Epithelial cell of prostate (primary cell): Measurements from ENCODE around the gene STX1B.

ENCODE experiments used
- DNase-seq: peaks from one replicate; pipeline ENCODE4 v3.0.0-alpha.2; 2011; ENCODE audit warnings: low read depth, low spot score
- H3K27ac ChIP-seq: fragments of 450-650 bp; 2 replicates; pipeline ENCODE4 v1.5.1; 2017; ENCODE audit warnings: mild to moderate bottlenecking

The STX1B gene

DNA sequence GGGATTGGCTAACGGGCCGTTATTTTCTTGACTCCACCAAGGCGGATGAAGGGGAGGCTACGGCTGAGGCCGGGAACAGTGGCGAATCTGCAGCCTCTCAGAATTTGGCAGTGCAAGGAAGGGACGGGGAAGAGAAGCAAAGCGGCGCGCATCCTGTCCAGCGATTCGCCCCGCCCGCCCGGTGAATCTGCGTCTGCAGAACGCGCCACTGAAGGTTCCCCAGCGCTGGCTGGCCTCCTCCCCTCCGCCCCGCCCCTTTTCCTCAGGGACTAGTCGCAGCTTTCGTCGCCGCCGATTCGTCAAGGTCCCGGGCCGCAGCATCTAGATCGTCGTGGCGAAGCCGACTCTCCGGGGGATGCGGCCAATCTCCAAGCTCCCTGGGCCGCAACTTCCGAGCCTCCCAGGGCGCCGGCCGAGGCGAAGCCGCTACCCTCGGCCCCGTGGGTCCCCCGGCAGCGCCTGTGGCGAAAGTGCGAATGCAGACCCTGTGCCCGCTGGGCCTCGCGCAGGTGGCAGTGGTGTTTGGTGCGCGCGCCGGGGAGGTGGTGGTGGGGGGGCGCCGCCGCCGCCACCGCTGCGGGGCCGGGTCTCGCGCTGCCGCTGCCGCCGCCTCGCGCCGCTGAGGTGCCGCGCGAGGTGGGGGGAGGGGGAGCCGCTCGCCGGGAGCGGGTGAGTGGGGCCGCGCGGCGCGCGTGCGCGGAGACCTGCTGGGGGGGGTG lies 52.8 kb downstream of the STX1B start, which contains the start of gene SETD1A:
Gene SETD1A, plus strand, starts transcription at position 299 of the 719 bp plus-strand sequence. CDS start 978 bp downstream, outside the sequence.
- peak; percentile 70 for DNase-seq

DNA sequence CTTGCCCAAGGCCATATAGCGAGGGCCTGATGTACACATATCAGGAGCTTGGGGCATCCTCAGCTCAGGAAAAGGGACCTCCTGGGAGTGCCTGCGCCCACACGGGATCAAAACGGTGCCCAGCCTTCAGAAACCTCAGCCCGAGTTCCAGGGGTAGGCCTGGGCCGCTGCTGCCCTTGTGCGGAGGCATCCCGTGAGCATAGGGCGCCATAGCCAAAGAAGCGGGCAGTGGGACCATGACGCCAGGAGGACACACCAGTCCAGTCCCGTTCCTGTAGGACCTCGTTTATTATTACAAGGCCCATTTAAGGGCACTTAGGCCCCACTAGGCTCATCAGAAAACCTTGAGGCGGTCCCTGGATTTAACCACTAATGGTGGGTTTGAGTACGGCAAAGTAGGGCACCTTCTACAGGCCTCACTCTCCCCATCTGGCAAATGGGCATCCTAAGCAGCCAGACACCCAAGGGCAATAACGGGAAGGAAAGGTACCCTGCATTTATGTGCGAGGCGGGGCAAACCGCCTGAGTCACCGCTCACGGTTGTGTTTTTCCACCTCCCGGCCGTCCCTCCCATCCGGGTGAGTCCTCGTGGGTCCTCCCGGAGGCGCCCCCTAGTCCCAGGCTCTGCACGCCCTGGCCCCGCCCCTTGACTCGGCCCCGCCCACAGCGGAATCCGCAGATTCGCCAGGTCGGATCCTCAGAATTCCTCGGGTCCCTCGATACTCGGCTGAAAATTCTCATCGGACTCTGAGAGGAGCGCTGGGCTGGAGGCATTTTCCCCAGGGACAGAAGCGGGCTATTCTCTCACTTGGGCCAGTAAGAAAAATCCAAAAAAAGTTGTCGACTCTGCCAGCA lies 53.6 kb downstream of the STX1B start:
- H3K27ac ChIP-seq = peak overlapping the region; percentile 91
- DNase-seq = peak; percentile 62

More for the DNA sequence above, 52.8 kb downstream of the STX1B start, which contains the start of gene SETD1A:
- H3K27ac ChIP-seq = peak within 1 kb of the TSS; percentile 91

DNA sequence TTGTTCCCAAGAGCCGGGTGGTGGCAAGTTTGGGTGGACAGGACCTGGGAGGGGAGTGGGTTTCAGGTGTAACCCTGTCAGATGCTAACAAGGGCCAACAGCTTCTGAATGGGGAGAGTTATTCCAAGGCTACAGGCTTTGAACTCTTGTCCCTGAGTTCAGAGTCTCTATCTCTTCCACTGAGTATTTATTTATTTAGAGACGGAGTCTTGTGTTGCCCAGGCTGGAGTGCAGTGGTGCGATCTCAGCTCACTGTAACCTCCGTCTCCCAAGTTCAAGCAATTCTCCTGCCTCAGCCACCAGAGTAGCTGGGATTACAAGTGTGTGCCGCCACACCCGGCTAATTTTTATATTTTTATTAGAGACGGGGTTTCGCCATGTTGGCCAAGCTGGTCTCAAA lies 55.4 kb downstream of the STX1B start:
- H3K27ac ChIP-seq = no peak overlapping the region
- DNase-seq = no peak

DNA sequence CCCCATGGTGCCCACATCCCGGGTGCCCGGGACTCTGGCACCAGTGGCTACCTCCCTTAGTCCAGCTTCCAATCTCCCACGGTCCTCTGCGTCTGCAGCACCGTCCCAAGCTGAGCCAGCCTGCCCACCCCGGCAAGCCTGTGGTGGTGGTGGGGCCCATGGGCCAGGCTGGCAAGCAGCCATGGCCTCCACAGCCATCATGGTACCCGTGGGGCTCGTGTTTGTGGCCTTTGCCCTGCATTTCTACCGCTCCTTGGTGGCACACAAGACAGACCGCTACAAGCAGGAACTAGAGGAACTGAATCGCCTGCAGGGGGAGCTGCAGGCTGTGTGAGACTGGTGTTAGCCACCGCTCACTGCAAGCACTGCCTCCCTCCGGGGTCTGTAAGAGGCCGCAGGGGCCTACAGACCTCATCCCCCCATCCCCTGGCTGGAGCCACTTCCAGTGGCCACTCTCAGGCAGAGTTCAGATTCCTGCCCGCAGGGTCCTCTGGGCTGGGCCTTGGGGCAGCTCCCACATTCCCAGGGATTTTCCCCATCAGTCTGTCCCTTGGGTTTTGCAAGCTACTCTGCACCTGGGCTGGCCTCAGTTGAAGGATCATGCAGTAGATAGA lies 56.8 kb downstream of the STX1B start:
- no peak for DNase-seq
- H3K27ac ChIP-seq = no peak overlapping the region

DNA sequence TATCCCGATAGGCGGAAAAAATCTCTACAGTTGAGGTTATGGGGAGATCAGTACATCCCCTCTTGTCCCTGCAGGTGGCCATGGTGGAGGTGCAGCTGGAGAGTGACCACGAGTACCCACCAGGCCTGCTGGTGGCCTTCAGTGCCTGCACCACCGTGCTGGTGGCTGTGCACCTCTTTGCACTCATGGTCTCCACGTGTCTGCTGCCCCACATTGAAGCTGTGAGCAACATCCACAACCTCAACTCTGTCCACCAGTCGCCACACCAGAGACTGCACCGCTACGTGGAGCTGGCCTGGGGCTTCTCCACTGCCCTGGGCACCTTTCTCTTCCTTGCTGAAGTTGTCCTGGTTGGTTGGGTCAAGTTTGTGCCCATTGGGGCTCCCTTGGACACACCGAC lies 57.3 kb downstream of the STX1B start:
- no peak overlapping the region for H3K27ac ChIP-seq
- no peak for DNase-seq

DNA sequence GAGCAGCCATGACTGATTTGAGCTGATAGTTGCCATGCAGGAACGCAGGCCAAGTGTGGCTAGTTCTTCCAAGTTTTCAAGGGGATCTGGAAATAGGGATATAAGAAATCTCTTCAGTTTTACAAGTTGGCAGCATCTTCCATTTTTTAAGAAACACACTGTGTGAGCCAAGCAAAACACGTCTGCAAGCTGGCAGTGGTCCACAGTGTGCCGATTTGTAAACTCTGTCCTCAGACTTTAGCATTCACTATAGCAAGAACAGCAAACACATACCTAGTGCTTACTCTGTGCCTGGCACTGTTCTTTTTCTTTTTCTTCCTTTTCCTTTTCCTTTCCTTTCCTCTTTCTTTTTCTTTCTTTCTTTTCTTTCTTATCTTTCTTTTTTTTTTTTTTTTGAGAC lies 58.7 kb downstream of the STX1B start:
- H3K27ac ChIP-seq = no peak overlapping the region

DNA sequence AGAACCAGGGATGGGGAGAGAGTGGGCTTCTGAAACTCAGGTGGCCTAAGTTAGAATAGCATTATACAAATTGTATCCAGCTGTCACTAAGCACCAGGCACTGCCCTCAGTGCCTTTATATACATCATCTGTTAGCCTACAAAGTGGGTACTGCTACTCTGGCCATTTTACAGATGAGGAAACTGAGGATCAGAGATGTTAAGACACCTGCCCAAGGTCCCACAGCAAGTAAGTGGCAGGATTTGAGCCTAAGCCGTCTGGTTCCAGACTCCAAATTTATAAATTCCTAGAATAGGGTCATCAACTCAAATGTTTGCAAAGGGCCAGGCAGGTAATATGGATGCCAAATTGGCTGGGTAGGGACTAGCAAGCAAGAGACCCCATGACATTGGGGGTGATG lies 59.2 kb downstream of the STX1B start:
- no peak overlapping the region for H3K27ac ChIP-seq
- DNase-seq = no peak

More for the DNA sequence above, 58.7 kb downstream of the STX1B start:
- DNase-seq = no peak

DNA sequence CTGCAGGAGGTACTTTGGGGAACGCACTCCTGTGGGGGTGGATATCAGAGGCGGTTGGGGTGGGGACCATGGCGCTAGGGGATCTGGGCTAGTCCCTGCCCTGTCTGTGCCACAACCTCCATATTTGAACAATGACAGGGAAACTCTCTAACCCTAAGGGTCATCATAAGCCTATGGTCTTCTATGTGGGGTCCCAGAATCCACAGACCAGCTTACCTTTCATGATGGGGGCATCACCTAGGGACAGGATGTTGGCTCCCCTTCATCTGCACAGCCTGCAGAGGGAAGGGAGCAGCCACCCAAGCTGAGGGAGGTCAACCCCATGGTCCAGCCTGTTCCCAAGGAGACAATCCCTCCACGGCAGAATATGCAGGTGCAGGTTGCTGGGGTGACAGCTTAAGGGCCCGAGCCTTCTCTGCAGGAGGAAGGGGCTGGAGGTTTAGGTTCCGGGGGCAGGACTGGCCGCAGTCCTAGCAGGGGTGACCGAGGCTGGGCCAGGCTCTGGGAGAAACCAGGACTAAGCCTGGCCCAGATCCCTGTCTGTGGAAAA lies 59.8 kb downstream of the STX1B start:
- no peak for DNase-seq
- peak overlapping the region; percentile 85 for H3K27ac ChIP-seq

DNA sequence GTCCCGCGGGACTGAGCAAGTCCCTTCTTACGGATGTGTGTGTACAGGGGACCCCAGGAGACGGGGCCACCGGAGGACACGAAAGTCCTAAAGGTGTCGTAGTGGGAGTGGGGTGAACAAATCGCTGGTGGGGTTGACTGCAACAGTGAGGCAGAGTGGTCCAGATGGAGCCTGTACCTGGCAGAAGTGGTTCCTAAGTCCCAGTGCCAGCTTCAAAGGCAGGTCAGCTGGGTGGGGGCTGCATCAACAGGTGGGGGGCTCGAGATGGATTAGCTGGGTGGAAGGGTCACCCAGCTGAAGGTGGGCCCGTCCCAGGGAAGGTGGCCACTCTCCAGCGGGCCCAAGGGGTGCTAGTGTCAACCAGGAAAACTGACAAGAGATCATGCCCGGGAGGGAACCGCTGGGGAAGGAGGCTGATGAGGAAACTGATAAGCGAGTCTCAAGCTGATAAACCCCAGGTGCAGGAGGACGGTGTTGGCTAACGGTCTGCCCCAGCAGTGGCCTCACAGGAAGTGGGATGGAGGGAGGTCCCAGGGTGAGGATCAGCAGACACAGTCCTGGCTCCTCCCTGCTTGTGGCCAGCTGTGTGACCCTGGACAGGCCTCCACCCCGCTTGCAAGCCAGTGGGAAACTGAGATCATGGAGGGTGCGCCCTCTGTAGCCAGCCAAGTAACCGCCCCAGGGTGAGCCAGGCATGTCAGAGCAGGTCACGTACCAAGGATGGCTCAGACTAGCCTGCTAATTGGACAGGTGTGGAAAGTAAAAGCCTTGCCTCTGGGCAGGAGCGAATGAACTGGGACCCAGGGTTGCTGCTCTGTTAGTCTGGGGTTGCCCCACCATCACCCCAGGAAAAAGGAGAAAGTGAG lies 60.6 kb downstream of the STX1B start:
- DNase-seq = peak; percentile 84
- H3K27ac ChIP-seq = peak overlapping the region; percentile 85

DNA sequence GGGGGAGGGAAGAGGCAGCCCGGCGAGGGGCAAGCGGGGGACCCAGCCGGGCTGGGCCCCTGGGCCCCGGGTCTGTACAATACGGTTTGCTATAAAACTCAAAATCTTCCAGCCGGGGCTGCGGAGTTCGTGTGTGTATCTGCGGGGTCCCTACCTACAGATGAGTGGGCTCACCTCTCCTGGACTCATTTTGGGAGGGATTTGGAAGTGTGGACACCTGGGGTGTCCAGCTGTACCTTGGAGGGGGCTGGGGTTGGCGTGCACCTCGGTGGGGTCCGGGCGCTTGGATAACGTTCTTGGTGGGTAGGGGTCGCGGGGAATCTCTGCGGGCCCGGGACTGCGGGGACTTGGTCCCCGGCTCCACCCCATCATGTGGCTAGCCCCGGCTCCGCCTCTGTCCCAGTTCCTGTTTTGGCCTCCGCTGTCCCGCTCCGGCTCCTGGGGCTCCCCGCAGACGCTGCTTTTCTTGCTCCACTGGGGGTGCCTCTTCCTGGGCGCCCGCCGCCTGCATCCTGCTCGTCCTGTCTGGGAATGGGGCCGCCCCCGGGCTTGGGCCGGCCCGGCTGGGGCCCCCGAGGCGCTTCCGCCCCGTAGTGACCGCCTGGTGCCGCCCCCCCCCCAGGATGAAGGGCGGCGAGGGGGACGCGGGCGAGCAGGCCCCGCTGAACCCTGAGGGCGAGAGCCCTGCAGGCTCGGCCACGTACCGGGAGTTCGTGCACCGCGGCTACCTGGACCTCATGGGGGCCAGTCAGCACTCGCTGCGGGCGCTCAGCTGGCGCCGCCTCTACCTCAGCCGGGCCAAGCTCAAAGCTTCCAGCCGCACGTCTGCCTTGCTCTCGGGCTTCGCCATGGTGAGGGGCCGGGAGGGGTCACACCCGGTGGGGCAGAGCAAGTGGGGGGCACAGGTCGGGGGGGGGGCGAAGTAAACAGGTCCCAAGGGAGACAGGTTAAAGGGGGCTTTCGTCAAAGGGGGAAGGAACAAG lies 61.5 kb downstream of the STX1B start, which contains the start of gene ORAI3:
Gene ORAI3, plus strand, starts transcription at position 402 of the 983 bp plus-strand sequence. Its CDS starts 222 bp downstream, at position 624.
- no peak for DNase-seq
- peak within 1 kb of the TSS; percentile 85 for H3K27ac ChIP-seq

DNA sequence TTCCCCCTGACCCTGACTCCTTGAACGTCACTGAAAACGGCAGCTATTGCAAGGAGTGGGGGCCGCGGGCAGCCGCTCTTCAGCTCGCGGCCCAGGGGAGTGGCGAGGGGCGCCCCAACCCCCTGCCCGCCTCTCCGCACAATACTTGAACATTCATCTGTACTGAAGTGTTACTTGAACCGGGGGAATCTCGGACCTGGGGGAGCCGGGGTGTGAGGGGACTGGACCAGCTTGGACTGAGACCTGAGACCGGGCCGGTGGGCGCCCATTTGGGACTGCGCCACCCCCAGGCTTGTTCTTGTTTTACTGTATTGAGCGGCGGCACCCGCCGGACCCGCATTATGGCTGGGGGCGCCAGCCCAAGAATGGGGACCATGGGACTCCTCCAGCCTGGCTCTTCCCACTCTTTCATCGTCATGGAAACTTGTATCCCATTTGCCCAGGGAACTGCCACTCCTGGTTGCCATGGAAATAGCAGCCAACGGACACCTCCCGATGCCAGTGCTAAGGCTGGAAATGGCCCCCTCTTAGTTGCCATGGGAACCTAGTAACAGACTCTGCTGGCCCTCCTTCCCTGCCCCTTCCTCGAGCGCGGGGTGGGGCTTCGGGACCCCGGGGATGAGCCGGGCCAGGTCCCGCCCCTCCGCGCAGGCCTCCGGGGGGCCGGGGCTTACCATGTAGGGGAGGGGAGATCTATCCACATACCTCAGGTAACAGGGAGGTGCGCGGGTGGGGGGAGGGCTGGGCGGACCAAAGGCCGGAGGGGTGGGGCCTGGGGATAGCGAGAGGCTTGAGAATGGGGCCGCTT lies 62.4 kb downstream of the STX1B start:
- H3K27ac ChIP-seq = peak overlapping the region; percentile 85
- no peak for DNase-seq

DNA sequence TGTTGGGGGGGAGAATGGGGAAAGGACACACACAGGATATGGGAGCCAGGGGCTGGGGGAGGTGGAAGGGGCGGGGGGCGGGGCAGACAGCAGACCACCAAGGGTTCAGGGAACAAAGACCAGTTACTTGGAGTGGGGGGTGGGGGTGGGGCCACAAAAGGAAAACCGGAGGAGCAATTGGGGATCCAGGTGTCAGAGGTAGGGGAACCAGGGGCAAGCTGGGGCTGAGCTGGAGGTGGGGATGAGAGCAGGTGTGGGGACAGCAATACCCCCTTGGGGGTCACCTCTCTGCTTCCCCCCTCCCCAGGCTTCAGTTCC lies 62.9 kb downstream of the STX1B start:
- H3K27ac ChIP-seq = no peak overlapping the region
- DNase-seq = no peak

DNA sequence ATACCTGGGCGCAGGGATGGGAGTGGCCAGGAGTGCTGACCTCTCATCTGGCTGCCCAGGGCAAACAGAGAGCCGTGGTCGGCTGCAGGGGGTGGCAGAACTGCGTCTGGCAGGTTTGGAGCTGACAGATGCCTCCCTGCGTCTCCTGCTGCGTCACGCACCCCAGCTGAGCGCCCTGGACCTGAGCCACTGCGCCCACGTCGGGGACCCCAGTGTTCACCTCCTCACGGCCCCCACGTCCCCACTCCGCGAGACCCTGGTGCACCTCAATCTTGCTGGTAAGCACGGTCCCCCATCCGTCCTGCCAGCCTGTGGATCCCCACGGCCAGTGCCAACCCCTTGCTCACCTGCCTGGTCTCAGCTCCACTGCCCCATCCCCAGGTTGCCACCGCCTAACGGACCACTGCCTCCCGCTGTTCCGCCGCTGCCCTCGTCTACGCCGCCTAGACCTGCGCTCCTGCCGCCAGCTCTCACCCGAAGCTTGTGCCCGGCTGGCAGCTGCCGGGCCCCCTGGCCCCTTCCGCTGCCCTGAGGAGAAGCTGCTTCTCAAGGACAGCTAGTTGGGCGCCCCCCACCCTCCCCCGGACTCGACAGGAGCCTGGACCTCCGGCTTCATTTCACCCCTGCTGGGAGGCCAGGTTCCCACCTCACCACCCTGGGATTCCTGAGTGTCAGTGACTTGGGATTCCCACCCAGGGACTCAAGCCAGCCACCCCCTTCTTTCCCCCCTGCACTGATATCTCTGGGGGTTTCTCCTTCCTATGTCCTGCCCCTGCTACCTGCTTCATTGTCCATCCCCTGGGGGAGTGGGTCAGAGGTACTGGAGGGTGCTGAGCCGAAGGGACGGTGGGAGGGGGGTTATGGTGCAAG lies 63.5 kb downstream of the STX1B start:
- H3K27ac ChIP-seq = no peak overlapping the region
- no peak for DNase-seq

DNA sequence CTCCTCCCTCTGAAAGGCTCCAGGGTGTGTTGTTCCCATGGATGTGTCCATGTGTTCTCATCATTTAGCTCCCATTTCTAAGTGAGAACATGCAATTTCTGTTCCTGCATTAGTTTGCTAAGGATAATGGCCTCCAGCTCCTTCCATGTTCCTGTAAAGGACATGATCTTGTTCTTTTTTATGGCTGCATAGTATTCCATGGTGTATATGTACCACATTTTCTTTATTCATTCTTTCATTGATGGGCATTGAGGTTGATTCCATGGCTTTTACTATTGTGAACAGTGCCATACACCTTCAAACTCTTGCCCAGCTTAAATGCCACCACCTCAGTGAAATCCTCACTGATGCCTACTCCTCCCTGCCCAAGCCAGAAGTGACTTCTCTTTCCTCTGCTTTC lies 66.1 kb downstream of the STX1B start:
- no peak for DNase-seq
- no peak overlapping the region for H3K27ac ChIP-seq

DNA sequence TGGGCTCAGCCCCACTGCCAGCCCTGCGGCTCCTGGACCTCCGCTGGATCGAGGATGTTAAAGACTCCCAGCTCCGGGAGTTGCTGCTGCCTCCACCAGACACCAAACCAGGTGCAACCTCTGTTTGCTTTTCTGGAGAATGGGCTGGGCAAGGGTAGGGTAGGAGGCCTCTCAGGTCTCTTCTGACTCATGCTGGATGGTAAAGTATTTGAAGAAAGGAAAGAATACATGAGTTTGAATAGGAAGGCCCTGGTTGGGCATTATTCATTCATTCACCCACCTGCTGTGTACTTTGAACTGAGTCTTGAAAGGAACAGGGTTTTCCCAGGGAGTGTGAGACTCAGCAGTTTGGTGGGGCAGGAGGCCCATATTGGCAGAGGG lies 68.0 kb downstream of the STX1B start:
- peak overlapping the region; percentile 94 for H3K27ac ChIP-seq
- no peak for DNase-seq

DNA sequence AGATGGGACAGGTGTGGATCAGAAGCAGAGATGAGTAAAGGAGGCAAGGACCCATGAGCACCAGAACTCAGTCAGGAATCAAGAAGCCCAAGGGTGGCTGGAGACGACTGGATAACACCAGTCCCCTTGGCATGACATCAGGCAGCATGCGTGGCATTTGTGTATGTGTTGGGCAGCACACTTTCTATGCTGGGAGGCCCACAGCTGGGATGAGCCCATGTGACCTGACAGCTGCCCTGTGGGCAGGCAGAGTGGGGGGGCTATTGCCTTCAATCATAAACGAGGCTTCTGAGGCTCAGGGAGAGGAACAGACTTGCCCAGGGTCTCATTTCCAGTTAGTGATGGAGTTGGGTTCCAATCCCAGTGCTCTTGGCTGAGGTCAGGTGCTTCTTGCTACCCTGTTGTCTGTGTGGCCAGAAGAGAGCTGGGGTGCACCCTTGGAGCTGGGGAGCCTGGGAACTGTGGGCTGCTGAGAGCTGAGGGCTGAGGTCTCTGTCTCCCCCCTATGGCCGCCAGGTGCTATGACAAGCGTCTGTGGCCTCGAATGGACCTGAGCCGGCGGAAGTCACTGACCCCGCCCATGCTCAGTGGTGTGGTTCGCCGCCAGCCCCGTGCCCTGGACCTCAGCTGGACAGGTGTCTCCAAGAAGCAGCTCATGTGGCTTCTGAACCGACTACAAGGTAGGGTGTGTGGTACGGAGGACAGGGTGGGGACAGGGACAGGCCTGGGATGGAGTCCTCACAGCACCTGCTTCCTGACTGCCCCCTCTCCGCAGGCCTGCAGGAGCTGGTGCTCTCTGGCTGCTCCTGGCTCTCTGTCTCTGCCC lies 68.6 kb downstream of the STX1B start:
- DNase-seq = no peak
- peak overlapping the region; percentile 94 for H3K27ac ChIP-seq
